OCI-LY3 (cell line): Measurements from ENCODE around the gene YY1.
"Not testable (repeated sequence)": the region's sequence is repeated elsewhere in the genome, so short reads cannot be mapped to it uniquely, and the experiment has no call there.

Experiments used
- EZH2phosphoT487 ChIP-seq: fragments of 200-600 bp; shearing (Covaris generic); IDR thresholded peaks from 2 replicates; pipeline ENCODE4 v1.6.1; 2018; ENCODE audit warnings: antibody characterized with exemption, mixed run types, low read depth
- TF ChIP-seq, protein P1 (sequence below): fragments of 200-600, 300-600 bp; sonication (generic); IDR thresholded peaks from 2 replicates; pipeline ENCODE4 v1.5.1; 2014; ENCODE audit warnings: antibody characterized with exemption, low read length, low read depth

DNA sequence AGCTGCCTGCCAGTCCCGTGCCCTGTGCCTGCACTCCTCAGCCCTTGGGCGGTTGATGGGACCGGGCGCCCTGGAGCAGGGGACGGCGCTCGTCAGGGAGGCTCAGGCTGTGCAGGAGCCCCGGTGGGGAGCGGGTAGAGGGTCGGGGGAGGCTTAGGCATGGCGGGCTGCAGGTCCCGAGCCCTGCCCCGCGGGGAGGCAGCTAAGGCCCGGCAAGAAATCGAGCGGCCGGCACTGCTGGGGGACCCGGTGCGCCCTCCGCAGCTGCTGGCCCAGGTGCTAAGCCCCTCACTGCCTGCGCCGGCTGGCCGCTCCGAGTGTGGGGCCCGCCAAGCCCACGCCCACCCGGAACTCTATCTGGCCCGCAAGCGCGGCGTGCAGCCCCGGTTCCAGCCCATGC is 30.8 kb upstream of the YY1 start:
- TF ChIP-seq, protein P1, sequence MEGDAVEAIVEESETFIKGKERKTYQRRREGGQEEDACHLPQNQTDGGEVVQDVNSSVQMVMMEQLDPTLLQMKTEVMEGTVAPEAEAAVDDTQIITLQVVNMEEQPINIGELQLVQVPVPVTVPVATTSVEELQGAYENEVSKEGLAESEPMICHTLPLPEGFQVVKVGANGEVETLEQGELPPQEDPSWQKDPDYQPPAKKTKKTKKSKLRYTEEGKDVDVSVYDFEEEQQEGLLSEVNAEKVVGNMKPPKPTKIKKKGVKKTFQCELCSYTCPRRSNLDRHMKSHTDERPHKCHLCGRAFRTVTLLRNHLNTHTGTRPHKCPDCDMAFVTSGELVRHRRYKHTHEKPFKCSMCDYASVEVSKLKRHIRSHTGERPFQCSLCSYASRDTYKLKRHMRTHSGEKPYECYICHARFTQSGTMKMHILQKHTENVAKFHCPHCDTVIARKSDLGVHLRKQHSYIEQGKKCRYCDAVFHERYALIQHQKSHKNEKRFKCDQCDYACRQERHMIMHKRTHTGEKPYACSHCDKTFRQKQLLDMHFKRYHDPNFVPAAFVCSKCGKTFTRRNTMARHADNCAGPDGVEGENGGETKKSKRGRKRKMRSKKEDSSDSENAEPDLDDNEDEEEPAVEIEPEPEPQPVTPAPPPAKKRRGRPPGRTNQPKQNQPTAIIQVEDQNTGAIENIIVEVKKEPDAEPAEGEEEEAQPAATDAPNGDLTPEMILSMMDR: not testable (repeated sequence)
- not testable (repeated sequence) for TF ChIP-seq EZH2phosphoT487
